NCI-H2107 (cell line): ENCODE measurements around the gene FOXF1.

Experiments used
- DNase-seq: peaks from one replicate; lab custom pipeline; 2025; lab: John Stamatoyannopoulos, UW

Gene FOXF1

DNA sequence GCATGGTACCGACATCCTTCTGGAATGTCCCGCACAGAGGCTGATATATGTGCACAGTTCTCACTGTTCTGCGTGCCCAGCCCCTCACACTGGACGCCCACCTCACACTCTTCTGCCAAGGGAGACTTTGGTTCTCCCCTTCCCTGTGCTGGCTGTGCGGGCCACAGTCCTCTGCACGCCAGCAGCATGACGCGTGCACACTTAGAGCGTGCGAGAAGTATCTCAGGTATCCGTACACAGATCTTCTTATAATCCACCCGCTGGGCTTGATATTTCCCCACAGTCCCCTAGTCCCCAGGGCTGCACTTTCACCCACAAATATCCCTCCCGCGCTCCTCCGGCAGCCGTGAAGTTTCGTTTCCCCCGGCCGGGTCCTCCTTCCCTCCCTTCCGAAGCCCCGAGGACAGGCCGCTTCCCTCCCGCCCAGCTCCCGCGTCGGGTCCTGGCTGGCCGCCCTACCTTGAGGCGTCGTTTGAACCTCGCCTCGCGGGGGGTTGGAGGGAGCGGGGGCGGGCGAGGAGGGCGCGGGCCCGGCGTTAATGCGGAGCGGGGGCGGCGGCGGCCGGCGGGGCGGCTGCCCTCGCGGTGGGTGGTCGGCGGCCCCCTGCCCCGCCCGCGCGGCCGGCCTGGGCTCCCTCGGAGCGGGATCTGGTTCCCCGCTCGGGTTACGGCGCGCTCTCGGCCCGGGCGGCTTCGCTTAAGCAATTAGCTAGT is 5.0 kb upstream of the FOXF1 start:
- no peak for DNase-seq

DNA sequence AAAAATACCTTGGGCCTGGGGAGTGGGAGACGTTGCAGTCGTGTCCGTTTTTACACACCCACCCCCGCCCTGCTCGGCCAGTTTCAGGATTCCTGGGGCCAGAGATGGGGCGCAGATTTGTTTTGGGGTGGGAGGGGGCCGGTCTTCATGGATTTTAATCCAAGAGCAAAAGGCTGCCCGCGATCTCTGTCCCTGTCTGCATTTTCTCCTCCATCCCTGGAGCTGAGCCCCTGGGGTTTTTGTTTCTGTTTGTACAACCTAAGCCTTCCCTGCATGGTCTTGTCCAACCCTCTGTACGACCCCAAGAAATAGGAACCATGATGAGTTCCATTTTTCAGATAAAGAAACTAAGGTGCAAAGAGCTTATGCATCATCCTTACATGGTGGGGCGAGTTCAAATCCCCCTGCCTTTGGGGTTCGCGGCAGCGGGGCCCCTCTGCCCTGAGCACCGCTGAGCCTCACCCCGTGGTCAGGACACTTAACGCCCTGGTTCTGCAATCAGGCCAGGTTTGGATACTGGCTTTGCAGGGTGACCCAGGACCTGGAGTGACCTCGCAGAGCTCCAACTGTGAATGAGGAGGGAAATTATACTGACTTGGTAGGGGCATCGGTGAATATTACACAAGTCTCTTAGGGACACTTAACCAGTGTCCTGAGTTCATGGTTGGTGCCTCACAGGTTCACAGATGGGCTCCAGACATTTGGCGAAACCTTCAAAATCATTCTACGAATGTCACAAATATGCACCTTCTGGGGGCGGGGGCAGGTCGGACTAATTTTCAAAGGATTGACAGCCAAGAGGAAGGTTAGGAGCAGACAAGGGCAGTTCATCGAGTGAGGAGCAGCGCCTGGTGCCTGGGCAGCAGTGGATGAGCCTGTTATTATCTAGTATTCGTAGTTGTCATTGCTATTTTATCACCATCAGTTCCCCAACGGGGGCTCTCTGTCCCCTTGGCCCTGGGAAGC is 4.1 kb upstream of the FOXF1 start:
- DNase-seq = no peak

- no peak for DNase-seq
These were observed 2.9 kb upstream of the FOXF1 start for GRCh38 chr16:86507173-86508027.

DNA sequence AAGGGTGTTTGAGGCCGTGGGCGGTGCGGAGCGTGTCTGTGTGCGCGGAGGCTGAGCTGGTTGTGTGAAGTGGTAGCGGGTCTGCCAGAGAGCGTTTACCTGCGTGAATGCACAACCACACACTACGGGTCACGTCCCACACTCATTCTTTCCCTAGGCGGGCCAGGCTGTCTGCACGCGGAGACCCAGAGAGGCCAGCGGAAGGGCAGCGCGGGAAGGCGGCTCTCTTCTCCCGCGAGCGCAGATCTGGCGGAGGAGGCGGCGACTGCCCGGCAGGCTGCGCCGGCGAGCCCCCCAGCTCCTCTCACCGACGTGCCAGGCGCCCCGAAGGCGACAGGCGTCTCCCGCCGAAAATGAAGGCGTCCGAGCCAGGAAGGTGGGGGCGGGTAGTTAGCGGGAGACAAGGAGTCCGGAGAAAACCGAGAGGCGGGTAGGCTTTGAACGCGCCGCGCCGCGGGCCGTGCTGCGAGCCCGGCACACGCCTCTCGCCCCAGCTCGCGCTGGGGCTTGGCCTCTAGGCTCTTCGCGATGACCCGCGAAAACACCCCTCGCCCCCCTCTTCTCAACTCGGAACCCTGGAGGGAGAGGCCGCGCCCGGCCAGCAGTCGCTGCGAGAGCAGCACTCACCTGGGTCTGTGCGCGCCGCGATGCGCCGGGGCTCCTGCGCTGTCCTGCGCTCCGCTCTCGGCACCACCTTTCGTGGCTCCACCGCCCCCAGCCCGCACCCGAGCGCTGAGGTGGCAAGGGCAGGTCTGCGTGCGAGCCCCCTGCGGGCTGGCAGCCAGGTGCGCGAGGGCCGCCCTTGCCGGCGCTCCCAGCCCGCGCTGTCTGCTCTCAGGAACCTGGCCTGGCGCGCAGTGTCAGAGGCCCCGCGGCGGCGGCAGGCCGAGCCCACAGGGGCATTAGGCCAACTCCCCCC is 2.0 kb upstream of the FOXF1 start:
- DNase-seq = no peak

DNA sequence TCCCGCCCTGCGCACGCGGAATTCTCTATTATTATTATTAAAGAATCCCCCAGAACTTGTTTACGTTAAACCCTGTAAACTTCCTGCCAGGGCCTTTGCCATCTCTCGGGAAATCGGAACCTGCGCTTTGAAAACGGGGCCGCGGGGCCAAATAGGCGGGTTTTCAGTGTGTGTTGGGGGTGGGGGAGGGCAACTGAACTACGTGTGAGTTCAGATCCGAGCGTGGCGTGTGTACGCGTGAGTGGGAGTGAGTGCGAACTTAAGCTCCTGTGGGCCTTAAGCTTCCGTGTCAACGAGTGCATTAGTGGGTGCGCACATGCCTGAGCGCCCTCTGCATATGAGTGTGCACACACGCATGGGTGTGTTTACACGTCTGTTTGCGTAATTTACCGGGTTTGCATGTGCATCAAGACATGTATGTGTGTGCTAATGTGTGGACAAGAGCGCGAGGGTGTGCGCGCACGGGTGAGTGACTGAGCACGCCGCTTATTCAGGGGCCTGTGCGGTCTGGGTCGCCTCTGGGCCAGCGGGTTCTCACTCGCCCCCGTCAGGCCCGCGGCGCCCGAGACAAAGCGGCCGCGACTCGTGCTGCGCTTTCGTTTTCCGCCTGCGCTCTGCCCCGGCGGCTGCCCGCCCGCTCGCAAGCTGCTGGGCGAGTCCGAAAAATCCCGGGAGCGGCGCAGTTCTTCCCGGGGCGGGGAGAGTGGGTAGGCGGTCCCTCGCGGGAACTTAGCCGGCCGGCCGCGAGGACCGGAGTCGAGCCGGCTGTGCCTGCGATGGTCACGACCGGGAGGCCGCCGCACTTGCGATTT is 1.2 kb upstream of the FOXF1 start:
- no peak for DNase-seq

GRCh38 chr16:86509759-86510464 is 415 bp upstream of the FOXF1 start:
- no peak for DNase-seq

DNA sequence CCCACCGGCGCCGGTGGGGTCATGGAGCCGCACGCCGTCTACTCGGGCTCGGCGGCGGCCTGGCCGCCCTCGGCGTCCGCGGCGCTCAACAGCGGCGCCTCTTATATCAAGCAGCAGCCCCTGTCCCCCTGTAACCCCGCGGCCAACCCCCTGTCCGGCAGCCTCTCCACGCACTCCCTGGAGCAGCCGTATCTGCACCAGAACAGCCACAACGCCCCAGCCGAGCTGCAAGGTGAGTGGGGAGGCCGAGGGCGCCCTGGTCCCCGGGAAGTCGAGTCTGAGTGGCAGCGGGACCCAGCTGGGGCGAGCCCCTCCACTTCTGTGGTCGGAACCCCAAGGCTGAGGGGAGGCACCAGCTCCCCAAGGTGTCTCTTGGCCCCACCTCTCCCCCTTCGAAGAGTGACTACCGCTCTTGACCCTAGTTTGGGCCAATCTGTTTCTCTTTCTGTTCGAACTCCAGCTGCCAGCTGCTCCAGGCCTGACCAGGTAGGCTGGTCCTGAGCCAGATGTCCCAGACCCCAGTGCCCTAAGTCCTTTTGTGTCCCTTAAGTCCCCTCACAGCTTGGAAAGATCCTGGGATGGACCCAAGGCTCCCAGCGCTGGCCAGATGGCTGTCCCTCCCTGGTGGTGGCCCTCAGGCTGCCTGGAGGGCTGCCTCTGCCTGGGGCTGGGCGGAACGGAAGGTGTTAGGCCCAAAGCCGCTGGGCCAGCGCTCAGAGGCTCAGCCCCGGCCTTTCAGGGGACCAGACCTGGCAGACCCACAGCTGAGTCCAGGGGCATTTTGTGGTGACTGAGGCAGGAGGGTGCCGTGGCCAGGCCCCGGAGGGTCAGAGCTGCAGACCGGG is 1.2 kb downstream of the FOXF1 start:
- DNase-seq = no peak

GRCh38 chr16:86512301-86512859 is 2.1 kb downstream of the FOXF1 start:
- DNase-seq = no peak

DNA sequence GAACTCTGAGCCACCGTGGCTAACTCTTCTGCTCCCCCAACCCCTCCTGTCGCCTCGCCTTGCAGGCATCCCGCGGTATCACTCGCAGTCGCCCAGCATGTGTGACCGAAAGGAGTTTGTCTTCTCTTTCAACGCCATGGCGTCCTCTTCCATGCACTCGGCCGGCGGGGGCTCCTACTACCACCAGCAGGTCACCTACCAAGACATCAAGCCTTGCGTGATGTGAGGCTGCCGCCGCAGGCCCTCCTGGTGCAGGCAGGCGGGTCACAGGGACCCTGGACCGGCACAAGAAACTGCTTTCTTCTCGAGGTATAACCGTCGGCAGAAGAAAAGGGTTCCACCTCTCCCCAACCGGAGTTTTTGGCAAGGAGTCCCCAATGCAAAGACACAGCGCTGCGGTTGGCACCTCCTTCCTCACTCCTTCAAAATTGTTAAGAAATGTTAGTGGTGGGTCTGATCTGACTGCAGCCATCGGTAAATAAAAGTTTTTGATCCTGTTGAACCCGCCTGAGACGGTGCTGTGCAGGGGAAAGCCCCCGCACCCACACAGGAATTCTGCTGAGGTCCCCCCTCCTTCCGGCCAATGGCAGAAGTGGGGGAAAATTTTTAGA is 2.6 kb downstream of the FOXF1 start:
- DNase-seq = no peak

- no peak for DNase-seq
These were observed 3.3 kb downstream of the FOXF1 start for GRCh38 chr16:86513471-86514277.

- DNase-seq = no peak
These were observed 4.4 kb downstream of the FOXF1 start for GRCh38 chr16:86514481-86515376.

GRCh38 chr16:86515413-86515776 is 5.1 kb downstream of the FOXF1 start:
- DNase-seq = no peak

DNA sequence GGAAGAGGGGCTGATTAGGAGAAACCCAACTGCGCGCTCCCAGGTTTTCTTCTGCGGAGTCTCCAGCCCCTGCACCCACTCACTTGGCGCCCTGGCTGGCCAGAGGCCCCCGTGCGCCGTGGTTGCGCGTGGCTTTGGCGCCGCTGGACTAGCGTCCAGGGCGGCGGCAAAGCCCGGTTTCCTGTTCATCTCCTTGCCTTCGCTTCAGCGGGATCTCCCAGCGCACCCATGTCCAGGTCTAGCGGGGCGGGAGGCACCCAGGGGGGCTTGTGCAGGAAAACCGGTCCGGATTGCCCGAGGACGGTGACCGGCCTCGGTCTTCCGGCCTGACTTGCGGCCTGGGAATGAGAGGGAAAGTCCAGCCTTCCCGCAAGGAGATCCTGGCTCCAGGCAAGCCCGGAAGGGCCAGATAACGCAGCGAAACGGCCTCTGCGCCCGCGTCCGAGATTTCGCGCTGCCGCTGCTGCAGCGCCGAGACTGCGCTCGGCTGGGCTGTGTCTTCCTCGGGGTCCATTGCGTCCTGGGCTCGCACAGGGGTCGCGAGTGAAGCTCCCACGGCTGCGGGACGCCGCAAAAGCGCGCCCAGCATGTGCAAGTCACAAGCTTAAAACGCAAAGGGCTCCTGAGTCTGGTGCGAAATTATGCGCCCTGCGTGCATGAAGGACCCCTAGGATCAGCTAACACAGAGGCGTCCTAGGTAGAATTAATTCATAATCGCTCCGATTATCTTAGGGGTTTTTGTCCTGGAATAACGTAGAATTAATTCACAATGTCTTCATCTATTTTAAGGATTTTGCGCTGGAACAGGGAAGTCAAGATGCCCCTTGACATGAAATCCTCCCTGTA is 5.7 kb downstream of the FOXF1 start:
- DNase-seq = no peak

DNA sequence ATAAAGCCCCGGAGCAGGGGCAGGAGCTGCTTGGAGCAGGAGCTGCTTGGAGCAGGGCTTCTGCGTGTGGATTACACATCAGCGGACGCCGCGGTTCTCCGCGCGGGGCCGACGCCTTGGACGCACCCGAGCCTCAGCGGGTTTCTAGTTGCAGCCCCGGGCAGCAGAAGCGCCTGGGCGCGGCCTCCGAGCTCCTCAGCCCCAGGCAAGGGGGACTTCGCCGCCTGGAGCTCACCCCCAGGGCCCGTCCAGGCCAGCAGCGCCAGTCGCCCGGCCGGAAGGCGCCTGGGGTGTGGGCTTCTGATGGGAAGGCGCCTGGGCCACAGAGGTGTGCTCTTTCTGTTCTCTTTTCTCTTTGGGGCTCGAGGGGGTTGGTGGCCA is 6.3 kb downstream of the FOXF1 start:
- no peak for DNase-seq

GRCh38 chr16:86517033-86517432 is 6.7 kb downstream of the FOXF1 start:
- no peak for DNase-seq
